Trophoblast cell (in vitro differentiated cells and primary cell): ENCODE results near the gene PRR11.

Experiments
- DNase-seq, 2 donors: peaks; one replicate each; pipeline ENCODE4 v3.0.0-alpha.2; 2016
- H2AFZ ChIP-seq: 2 replicates; pipeline ENCODE4 v1.6.1; 2013; ENCODE audit warnings: low read length, moderate library complexity, mild to moderate bottlenecking; ENCODE audit not compliant: insufficient read depth, poor library complexity
- H2AK5ac ChIP-seq: 2 replicates; pipeline ENCODE4 v1.6.1; 2013; ENCODE audit warnings: mild to moderate bottlenecking, low read length
- H2BK120ac ChIP-seq: 2 replicates; pipeline ENCODE4 v1.6.1; 2013; ENCODE audit warnings: low read length, mild to moderate bottlenecking, moderate library complexity; ENCODE audit not compliant: insufficient read depth, poor library complexity
- H2BK12ac ChIP-seq: 2 replicates; pipeline ENCODE4 v1.6.1; 2013; ENCODE audit warnings: mild to moderate bottlenecking, low read length, moderate library complexity
- H2BK5ac ChIP-seq: 2 replicates; pipeline ENCODE4 v1.6.1; 2013; ENCODE audit warnings: low read length, low read depth, moderate library complexity, mild to moderate bottlenecking; ENCODE audit not compliant: poor library complexity
- H3K14ac ChIP-seq: 2 replicates; pipeline ENCODE4 v1.6.1; 2013; ENCODE audit warnings: mild to moderate bottlenecking, low read length
- H3K18ac ChIP-seq: 2 replicates; pipeline ENCODE4 v1.6.1; 2013; ENCODE audit warnings: mild to moderate bottlenecking, low read length
- H3K23ac ChIP-seq: 2 replicates; pipeline ENCODE4 v1.6.1; 2013; ENCODE audit warnings: low read length
- H3K27ac ChIP-seq: 2 replicates; pipeline ENCODE4 v1.5.1; 2013; ENCODE audit warnings: low read depth, mild to moderate bottlenecking, inconsistent platforms, low read length, moderate library complexity
- H3K27me3 ChIP-seq: 2 replicates; pipeline ENCODE4 v1.6.1; 2013; ENCODE audit warnings: inconsistent platforms, mild to moderate bottlenecking, low read length, moderate library complexity; ENCODE audit not compliant: insufficient read depth
- H3K36me3 ChIP-seq, 2 experiments: 1 replicate in 1 of 2; 2 replicates in 1 of 2; pipeline ENCODE4 v1.6.1; 2013; ENCODE audit warnings: low read length in 2 of 2, mild to moderate bottlenecking in 2 of 2, moderate library complexity in 1 of 2; ENCODE audit not compliant: insufficient read depth in 2 of 2, control insufficient read depth in 1 of 2
- H3K4ac ChIP-seq: 2 replicates; pipeline ENCODE4 v1.6.1; 2013; ENCODE audit warnings: low read depth, mild to moderate bottlenecking, low read length, moderate library complexity
- H3K4me1 ChIP-seq, 2 experiments: 1 replicate in 1 of 2; 2 replicates in 1 of 2; pipeline ENCODE4 v1.6.1; 2013; ENCODE audit warnings: low read length in 2 of 2, mild to moderate bottlenecking in 2 of 2, moderate library complexity in 1 of 2; ENCODE audit not compliant: insufficient read depth in 2 of 2, control insufficient read depth in 1 of 2
- H3K4me2 ChIP-seq: 2 replicates; pipeline ENCODE4 v1.6.1; 2013; ENCODE audit warnings: inconsistent platforms, mild to moderate bottlenecking, low read length, moderate library complexity
- H3K4me3 ChIP-seq: 2 replicates; pipeline ENCODE4 v1.5.1; 2013; ENCODE audit warnings: mild to moderate bottlenecking, low read depth, low read length, inconsistent platforms
- H3K79me1 ChIP-seq: one replicate; pipeline ENCODE4 v1.6.1; 2013; ENCODE audit warnings: low read length
- H3K79me2 ChIP-seq: 2 replicates; pipeline ENCODE4 v1.6.1; 2013; ENCODE audit warnings: low read length, mild to moderate bottlenecking; ENCODE audit not compliant: control insufficient read depth, insufficient read depth, poor library complexity
- H3K9ac ChIP-seq: 2 replicates; pipeline ENCODE4 v1.6.1; 2013; ENCODE audit warnings: mild to moderate bottlenecking, low read length
- H3K9me3 ChIP-seq: 2 replicates; pipeline ENCODE4 v1.6.1; 2013; ENCODE audit warnings: low read depth, mild to moderate bottlenecking, control low read depth, inconsistent platforms, low read length; ENCODE audit not compliant: insufficient read depth
- H4K12ac ChIP-seq: 2 replicates; pipeline ENCODE4 v1.6.1; 2013; ENCODE audit warnings: low read depth, mild to moderate bottlenecking, low read length, moderate library complexity
- H4K8ac ChIP-seq: 2 replicates; pipeline ENCODE4 v1.6.1; 2013; ENCODE audit warnings: low read depth, mild to moderate bottlenecking, low read length, moderate library complexity
- H4K91ac ChIP-seq: one replicate; pipeline ENCODE4 v1.6.1; 2013; ENCODE audit warnings: low read depth, mild to moderate bottlenecking, low read length, moderate library complexity
- WGBS: extraction: QIAGEN DNeasy Blood & Tissue Kit; methylation state at CpG from one replicate; pipeline ENCODE4 v1.1.7; 2013; ENCODE audit warnings: missing lambda C conversion rate; ENCODE audit not compliant: insufficient read length, insufficient coverage; ENCODE audit errors: extremely low coverage; 5-methylcytosine and 5-hydroxymethylcytosine counted together

The PRR11 gene

GRCh38 chr17:59121901-59122480 lies 33.6 kb upstream of the PRR11 start:
- no peak for DNase-seq
- Histone ChIP-seq H3K9ac (no peak overlapping the region), H2BK120ac (no peak overlapping the region), H4K91ac (no peak overlapping the region), H3K27ac (no peak overlapping the region), H3K14ac (no peak overlapping the region), H3K79me1 (no peaks in the 10 kb centered on the region), H3K4me3 (no peak overlapping the region), H2BK5ac (no peak overlapping the region), H3K79me2 (no peaks in the 10 kb centered on the region), H3K4me1 (no peaks in the 10 kb centered on the region), H3K36me3 (peaks cover 9 to 17% of the 10 kb centered on the region in 2 experiments), H4K12ac (no peak overlapping the region), H3K4me2 (no peak overlapping the region), H3K4ac (no peak overlapping the region), H3K18ac (no peak overlapping the region), H2BK12ac (no peak overlapping the region), H3K27me3 (no peaks in the 10 kb centered on the region), H3K23ac (no peak overlapping the region), H4K8ac (no peak overlapping the region), H3K9me3 (no peaks in the 10 kb centered on the region), H2AFZ (no peak overlapping the region), H2AK5ac (no peak overlapping the region)
- no CpG with 5 or more reads among the region's 9 CpGs for WGBS

- no peak overlapping the region for H4K12ac ChIP-seq
- no peak for DNase-seq
- H4K91ac ChIP-seq: no peak overlapping the region
- H3K36me3 ChIP-seq: peaks cover 19 to 28% of the 10 kb centered on the region in 2 experiments
- H4K8ac ChIP-seq: no peak overlapping the region
- no peak overlapping the region for H3K27ac ChIP-seq
- no peak overlapping the region for H3K4me3 ChIP-seq
- H2AFZ ChIP-seq: no peak overlapping the region
- no peak overlapping the region for H3K4me2 ChIP-seq
- H3K4ac ChIP-seq: no peak overlapping the region
- H2AK5ac ChIP-seq: no peak overlapping the region
- no CpG with 5 or more reads among the region's 6 CpGs for WGBS
- no peak overlapping the region for H3K23ac ChIP-seq
- no peaks in the 10 kb centered on the region for H3K27me3 ChIP-seq
- no peaks in the 10 kb centered on the region for H3K79me1 ChIP-seq
- no peak overlapping the region for H2BK5ac ChIP-seq
- no peak overlapping the region for H3K14ac ChIP-seq
- no peaks in the 10 kb centered on the region for H3K4me1 ChIP-seq
- H2BK120ac ChIP-seq: no peak overlapping the region
- H3K9ac ChIP-seq: no peak overlapping the region
- no peak overlapping the region for H2BK12ac ChIP-seq
- H3K9me3 ChIP-seq: no peaks in the 10 kb centered on the region
- no peak overlapping the region for H3K18ac ChIP-seq
- no peaks in the 10 kb centered on the region for H3K79me2 ChIP-seq
Measured at GRCh38 chr17:59124665-59125064, 30.9 kb upstream of the PRR11 start.

- H2BK5ac ChIP-seq: no peak overlapping the region
- no peak overlapping the region for H3K27ac ChIP-seq
- no peaks in the 10 kb centered on the region for H3K79me2 ChIP-seq
- no peak overlapping the region for H4K91ac ChIP-seq
- no peak overlapping the region for H3K4ac ChIP-seq
- no peak overlapping the region for H4K8ac ChIP-seq
- H3K14ac ChIP-seq: no peak overlapping the region
- H3K79me1 ChIP-seq: no peaks in the 10 kb centered on the region
- no peak overlapping the region for H3K4me3 ChIP-seq
- H3K9me3 ChIP-seq: no peaks in the 10 kb centered on the region
- DNase-seq: no peak
- H3K9ac ChIP-seq: no peak overlapping the region
- H3K27me3 ChIP-seq: no peaks in the 10 kb centered on the region
- peaks cover 19 to 22% of the 10 kb centered on the region in 2 experiments for H3K36me3 ChIP-seq
- H2BK12ac ChIP-seq: no peak overlapping the region
- no peak overlapping the region for H2AFZ ChIP-seq
- 100% methylated on average over 1 of the region's 3 CpGs for WGBS
- H3K4me1 ChIP-seq: no peaks in the 10 kb centered on the region
- no peak overlapping the region for H4K12ac ChIP-seq
- H3K18ac ChIP-seq: no peak overlapping the region
- H3K4me2 ChIP-seq: no peak overlapping the region
- no peak overlapping the region for H2BK120ac ChIP-seq
- H2AK5ac ChIP-seq: no peak overlapping the region
- no peak overlapping the region for H3K23ac ChIP-seq
Measured at GRCh38 chr17:59126809-59127417, 28.6 kb upstream of the PRR11 start.

- H3K23ac ChIP-seq: no peak overlapping the region
- H3K9me3 ChIP-seq: no peaks in the 10 kb centered on the region
- no peak for DNase-seq
- no peak overlapping the region for H2AFZ ChIP-seq
- no peak overlapping the region for H3K14ac ChIP-seq
- H3K4ac ChIP-seq: no peak overlapping the region
- H3K79me2 ChIP-seq: no peaks in the 10 kb centered on the region
- H2BK5ac ChIP-seq: no peak overlapping the region
- no peaks in the 10 kb centered on the region for H3K4me1 ChIP-seq
- H3K79me1 ChIP-seq: no peaks in the 10 kb centered on the region
- no peak overlapping the region for H3K27ac ChIP-seq
- H3K4me2 ChIP-seq: no peak overlapping the region
- H4K91ac ChIP-seq: no peak overlapping the region
- no peak overlapping the region for H3K4me3 ChIP-seq
- no peak overlapping the region for H4K12ac ChIP-seq
- no peak overlapping the region for H2BK12ac ChIP-seq
- H3K36me3 ChIP-seq: peaks cover 12 to 14% of the 10 kb centered on the region in 2 experiments
- WGBS: no CpG with 5 or more reads among the region's 2 CpGs
- H4K8ac ChIP-seq: no peak overlapping the region
- no peak overlapping the region for H2BK120ac ChIP-seq
- no peak overlapping the region for H3K9ac ChIP-seq
- no peak overlapping the region for H2AK5ac ChIP-seq
- H3K27me3 ChIP-seq: no peaks in the 10 kb centered on the region
- H3K18ac ChIP-seq: no peak overlapping the region
Measured at GRCh38 chr17:59129814-59130213, 25.7 kb upstream of the PRR11 start.
